HG02623 (cell line): Measurements from ENCODE around the gene SLC22A23.

Experiments
- ATAC-seq: cut with Tn5 transposase; IDR thresholded peaks from one replicate; pipeline ENCODE4 v1.9.1; 2021; ENCODE audit warnings: moderate library complexity; ENCODE audit not compliant: unreplicated experiment

SLC22A23 gene

GRCh38 chr6:3322366-3322890 lies 134.4 kb downstream of the SLC22A23 start:
- no peak for ATAC-seq

GRCh38 chr6:3321875-3322274 lies 135.0 kb downstream of the SLC22A23 start:
- ATAC-seq: no peak

GRCh38 chr6:3321042-3321441 lies 135.8 kb downstream of the SLC22A23 start:
- ATAC-seq: no peak

GRCh38 chr6:3320238-3320811 lies 136.5 kb downstream of the SLC22A23 start:
- no peak for ATAC-seq

DNA sequence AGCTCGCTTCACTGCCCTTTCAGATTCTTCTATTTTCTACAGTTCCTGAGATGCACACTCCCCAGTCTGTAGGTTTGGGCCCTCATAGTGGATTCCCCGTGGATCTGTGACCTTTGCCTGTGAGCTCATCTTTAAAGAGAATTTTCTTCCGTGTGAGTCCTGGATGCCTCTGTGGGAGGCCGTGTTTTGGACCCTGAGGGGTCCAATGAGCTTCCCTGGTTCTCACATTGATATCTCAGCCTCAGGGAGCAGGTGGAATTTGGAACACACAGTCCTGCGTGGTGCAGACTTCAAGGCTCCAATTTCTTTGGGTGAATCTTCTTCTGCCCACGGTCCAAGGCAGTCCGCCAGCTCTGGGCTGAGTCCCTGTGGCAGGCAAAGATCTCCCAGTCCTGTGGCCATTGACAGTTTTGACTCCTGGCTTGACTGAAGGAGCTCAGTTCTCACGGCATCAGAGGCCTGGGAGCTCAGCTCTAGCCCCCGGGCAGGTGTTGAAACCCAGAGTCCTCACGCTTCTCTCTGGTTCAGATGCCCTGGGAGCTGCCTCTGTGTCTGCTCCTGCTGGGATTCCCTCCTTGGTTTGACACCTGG lies 137.1 kb downstream of the SLC22A23 start:
- no peak for ATAC-seq

DNA sequence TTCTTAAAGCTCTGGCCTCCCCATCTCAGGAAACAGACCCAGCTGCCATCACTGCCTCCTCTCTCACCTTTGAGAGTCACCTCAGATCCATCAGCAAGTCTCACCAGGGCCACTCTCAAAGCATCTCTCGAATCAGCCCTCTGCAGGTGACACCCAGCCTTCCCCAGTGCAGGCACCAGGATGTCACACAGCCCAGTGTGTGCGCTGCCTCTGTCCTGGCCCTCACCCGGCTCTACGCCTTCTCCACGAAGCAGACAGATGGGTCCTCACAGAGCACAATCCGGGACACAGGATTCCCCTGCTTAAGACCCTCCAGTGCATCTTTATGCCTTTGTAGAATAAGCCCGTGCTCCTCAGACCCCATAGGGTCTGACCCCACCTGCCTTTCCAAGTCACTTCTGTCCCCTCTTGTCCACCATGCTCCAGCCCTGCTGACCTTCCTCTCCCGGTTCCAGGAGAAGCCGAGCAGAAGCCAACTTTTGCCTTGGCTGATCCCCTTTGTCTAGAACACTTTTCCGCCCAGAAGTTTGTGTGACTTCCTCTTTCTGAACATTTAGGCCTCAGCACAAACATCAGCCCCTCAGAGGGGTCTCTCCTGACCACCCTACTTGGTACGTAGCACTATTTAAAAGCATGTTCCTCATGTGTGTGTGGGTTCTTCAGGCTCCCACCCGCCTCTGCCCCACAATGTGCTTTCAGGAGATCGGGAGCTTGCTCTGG lies 137.9 kb downstream of the SLC22A23 start:
- no peak for ATAC-seq

DNA sequence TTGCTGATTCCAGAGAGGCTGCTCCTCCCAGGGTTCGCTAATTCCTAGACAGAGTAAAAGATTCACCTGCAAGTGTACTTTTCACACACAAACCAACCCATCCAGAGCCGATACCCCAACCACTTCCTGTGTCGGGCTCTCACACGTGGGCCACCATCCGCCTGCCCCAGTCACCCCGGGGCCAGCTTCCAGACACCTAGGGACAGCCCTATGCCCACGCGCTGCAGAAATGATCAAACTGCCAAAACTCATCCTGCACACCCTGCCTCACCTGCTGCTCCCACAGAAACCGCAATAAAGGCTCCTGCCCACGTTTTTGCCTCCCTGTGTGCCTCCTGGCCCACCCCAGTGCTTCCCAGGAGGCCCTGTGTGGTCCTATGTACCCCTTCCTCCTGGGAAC lies 138.6 kb downstream of the SLC22A23 start:
- ATAC-seq: no peak

DNA sequence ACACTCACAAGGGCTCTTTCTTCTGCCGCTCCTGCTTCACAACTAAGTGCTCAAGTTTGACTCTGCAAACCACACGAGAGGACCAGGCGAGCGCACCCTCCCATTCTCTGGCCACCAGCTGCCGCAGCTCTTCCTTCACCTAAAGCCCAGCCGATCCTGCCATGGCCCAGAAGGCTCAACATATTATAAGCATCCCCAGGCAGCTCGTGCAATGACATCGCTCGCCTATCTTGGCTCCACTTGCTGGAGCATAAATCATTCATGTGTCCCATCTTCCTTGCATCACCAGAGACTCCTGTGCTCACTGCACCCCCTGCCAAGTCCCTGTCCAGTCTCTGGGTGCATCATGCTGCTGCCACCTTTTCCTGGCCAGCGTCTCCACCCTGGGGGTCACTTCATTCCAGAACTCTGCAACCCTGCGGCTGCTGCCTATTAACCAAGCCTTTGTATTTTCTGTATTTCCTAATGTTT lies 139.1 kb downstream of the SLC22A23 start:
- no peak for ATAC-seq

DNA sequence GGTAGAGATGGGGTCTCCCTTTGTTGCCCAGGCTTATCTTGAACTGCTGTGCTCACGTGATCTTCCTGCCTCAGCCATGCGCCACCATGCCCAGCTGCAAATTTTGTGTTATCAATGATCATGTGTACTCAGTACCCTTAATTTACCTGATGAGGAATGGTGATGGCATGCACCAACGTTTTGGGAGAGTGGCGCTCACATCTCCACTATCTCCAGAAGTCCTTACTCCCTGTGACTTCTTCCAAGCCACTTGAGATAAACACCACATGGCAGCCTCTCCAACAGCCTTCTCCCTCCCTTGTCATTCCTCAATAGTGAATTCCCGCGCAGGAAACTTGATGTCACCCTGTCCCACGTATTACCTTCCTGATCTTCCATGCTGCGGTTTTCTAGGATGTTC lies 140.0 kb downstream of the SLC22A23 start:
- ATAC-seq: no peak

DNA sequence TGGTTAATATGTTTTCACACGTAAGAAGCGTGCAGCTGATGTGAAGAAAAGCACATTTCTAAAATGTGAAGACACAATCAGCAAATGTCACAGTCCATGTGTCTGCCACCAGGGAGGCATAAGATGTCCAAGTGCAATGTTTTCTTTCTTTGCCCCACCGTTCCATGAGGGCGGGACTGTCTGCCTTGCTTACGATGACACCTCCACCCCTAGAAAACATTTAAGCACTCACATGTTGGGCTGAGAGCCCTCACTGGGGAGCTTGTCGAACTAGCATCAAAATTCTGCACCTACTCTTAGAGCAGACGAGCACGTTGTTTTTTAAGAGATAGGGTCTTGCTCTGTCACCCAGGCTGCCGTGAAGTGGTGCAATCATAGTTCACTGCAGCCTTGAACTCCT lies 140.5 kb downstream of the SLC22A23 start:
- no peak for ATAC-seq

DNA sequence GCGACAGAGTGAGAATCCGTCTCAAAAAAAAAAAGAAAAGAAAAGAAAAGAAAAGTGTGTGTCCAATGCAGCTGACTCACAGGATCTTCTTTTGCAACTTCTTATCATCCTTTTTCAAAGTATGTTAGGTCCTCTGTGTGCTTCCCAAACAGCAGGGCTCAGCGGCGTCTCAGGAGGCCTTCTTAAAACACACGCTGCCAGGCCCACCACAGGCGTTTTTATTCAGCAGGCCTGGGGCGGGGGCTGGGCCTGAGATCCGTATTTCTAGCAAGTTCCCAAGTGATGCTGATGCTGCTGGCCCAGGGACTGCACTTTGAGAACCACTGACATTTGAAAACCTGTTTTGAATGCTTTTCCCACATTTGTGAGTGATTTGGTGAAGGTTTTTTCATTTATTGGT lies 141.0 kb downstream of the SLC22A23 start:
- ATAC-seq: no peak

GRCh38 chr6:3314621-3315467 lies 142.0 kb downstream of the SLC22A23 start:
- ATAC-seq: no peak

DNA sequence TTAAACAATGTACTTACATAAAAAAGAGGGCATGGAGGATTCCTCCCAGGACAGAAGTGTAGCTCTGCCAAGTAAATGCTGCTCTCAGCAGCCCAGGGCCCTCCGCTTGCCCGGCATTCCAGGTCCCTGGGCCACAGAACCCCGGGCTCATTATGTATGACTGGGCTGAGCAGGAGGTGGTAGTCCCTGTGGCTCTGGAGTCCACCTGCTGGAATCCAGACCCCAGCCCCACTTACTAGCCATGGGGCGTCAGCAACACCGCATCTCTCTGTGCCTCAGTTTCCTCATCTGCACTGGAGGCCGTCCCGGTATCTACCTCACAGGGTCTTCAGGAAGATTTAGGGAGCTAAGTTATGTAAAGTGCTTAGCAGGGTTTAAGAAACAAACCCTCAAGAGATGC lies 142.7 kb downstream of the SLC22A23 start:
- ATAC-seq: no peak

- ATAC-seq: no peak
Measured at GRCh38 chr6:3312604-3313231, 144.1 kb downstream of the SLC22A23 start.

DNA sequence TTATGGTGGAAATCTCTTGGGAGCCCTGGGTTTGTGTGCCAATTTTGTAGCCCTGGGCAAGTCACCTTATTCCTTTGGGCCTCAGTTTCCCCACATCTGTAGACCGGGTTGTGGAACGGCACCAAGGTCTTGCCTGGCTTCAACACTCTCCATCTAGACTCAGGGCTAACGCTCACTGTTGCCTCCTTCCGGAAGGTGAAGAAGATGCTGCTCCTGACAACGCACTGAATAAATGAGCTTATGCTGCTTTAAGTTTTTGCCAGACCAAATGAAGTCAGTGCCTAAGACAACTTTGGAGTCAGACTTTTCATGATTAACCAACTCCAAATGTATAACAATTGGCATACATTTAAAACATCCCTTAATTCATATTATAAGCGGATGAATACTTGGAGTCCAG lies 145.0 kb downstream of the SLC22A23 start:
- no peak for ATAC-seq

DNA sequence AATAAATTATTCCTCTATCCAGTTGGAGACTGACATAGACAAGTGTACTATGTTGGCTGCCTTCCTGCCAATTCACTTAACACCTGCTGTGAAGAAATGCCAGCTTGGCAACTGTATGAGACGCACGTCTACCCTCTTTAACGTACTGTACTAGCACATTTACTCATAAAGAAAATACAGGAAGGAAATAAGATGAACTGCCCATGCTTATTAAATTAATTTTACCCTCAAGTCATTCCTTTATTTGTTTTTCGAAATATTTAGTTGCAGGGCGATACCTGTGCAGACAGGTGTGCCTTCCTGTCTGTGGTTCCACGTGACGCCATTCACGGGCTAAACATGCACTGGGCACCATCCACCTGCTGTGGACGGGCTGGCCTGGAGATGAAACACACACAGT lies 146.1 kb downstream of the SLC22A23 start:
- ATAC-seq: no peak

- no peak for ATAC-seq
Measured at GRCh38 chr6:3310051-3310448, 146.8 kb downstream of the SLC22A23 start.

DNA sequence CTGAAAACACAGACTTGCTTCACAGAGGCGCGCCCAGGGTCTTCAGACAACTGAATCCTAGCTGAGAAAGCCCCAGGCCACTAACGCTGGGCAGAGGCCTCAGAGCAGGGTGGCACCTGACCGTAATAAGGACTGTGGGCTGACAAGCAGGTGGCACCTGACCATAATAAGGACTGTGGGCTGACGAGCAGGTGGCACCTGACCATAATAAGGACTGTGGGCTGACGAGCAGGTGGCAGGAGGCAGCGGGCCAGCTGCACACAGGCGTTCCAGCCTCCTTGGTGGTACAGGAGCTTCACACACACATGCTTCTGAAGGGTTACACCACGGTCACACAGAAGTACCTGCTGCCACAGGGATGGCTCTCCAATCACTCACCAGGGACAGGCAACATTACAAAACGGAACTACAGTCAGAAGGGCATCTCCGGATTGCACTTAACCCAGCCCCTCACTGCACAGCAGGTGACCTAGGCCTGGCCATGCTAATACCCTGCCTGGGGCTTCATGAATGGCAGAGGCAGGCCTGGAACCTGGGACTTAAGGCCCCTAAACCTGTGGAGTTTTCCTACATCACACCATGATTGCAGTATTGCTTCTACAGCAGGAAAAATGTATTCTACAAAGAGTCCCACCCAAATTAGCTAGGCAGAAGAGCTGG lies 147.3 kb downstream of the SLC22A23 start:
- ATAC-seq: no peak

DNA sequence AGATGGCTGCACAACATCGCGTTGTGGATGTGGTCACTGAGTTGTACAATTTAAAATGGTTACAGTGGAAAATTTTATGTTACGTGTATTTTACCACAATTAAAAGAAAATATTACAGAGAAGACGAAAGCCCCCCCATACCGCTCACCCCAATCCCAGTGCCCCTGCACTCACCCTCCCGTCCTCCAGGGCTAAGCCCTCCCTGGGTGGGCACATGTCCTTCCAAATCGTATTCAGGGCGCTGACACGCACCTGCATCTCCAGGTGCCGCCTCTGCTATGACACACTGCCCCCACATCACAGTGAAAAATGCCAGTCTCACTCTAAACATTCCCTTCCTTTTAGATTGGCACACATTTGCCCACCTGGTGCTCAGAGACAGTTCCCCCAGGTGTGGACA lies 148.7 kb downstream of the SLC22A23 start:
- ATAC-seq: no peak

DNA sequence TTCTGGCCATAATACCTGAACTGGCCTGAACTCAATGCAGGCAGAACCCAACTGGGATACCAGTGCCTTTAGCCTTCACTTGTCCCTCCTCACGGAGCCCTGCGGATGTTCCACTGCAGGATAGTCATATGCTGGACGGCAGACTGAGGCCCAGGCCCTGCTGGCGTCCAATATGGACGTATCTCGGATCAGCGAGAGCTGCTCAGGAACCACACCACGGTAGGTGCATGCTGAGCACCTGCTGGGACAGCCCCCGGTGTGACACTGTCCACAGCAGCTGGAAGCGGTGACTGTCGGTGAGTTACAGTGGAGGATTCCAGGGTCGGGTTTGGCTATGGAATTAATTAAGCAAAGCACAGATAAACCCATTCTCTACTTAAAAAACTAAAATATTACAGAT lies 149.4 kb downstream of the SLC22A23 start:
- ATAC-seq: no peak
